GM08714 (cell line): ENCODE measurements around the gene ARL5C.

Experiments
- H3K4me3 ChIP-seq: fragments of 200-500 bp; sonication (Bioruptor generic); 2 replicates; pipeline ENCODE4 v1.5.1; 2014; ENCODE audit warnings: mild to moderate bottlenecking, low read length, inconsistent platforms
- ZNF274 ChIP-seq: IDR thresholded peaks from 2 replicates; pipeline ENCODE4 v1.6.1; 2012; ENCODE audit warnings: mild to moderate bottlenecking, low read depth, low read length

Gene ARL5C

DNA sequence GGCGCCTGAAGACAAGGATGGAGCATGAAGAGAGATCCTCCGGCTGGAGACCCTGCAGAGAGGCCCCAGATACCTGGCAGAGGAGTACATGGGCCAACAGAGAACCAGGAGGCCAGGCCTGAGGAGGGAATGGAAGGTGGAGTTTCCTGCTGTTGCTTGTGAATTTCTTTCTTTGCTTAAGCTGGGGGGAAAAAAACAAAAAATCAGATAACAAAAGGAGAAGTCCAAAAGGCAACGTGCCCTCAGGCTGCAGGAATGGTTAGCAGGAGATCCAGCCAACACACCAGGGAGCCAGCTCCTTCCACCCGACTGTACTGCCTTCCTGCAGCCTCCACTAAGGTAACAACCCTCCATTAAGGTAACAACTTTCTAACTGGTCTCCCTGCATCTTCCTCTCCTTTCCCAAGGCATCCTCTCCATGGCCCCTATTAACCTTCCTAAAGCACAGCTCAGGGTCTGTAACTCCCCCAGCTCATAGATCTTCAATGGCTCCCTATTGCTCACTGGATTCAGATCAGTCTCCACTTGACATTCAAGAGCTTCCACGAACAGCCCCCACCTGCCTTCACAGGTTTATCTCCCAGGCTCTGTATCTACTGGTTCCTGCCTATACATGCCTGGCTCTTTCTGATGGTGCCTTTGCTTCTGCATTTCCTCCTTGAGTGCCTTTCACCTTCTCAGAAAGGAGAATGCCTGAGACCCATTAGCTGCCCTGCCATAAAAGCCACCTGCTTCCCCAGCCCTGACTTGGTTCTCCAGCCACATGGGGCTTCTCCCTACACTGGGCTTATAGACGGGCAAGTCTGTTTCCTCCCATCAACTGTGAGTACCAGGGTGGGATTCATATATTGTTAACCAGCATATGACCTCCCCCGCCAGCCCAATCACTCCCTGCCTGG, 725 bp upstream of the ARL5C start:
- no peak overlapping the region for H3K4me3 ChIP-seq
- no peak for TF ChIP-seq ZNF274

DNA sequence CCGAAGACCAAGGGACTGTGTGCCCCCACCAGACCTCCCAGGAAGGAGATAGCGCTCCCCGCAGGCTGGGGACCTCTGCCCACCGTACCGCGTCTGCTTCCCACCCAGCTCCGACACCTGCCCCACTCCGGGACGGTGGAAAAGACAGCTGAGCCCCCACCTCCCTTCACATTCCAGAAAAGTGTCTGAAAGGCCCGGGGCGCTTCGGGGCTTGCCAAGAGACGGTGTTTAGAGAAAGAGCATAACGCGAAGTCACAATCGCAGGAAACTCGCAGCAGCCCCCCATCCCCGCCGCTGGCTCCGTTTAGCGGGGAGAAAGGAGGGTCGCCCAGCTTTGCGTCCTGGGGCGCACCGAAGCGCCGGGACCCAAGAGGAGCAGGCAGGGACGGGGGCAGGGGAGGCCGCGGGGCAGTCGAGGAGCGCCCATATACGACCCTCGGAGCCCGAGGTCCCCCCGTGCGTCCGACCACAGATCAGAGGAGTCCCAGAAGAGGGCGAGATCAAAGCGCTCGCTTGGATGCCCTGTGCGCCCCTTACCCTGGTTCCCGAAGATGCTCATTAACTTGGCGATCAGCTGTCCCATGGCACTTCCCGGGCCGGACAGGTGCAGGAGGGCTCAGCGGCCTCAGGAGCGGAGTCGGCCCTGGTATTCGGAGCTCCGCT, 652 bp downstream of the ARL5C start:
- TF ChIP-seq ZNF274: no peak
- peak overlapping the region; percentile 47; the same call in 1 of the 2 replicates for H3K4me3 ChIP-seq

DNA sequence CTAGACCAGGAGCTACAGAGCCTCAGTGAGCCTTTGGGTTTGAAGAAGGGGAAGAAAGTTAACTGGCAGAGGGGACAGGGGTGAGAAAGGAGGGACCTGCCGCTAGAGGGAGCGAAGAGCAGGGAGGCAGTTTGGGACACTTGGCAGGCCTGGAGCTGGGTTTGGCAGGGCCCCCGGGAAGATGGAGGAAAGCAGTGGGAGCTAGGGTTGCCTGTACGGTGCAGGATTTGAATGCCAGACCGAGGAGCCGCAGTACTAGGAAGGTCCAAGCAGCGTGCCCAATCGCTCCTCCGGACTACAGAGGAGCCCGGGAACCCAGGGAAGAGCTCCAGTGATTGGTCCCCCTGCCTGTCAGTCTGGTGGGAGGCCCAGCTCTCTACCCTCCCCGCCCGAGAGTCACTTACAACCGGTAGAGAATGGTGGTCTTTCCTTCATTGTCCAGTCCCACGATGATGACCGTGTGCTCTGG, 1.3 kb downstream of the ARL5C start:
- H3K4me3 ChIP-seq: peak overlapping the region; percentile 47; the same call in 1 of the 2 replicates
- no peak for TF ChIP-seq ZNF274

DNA sequence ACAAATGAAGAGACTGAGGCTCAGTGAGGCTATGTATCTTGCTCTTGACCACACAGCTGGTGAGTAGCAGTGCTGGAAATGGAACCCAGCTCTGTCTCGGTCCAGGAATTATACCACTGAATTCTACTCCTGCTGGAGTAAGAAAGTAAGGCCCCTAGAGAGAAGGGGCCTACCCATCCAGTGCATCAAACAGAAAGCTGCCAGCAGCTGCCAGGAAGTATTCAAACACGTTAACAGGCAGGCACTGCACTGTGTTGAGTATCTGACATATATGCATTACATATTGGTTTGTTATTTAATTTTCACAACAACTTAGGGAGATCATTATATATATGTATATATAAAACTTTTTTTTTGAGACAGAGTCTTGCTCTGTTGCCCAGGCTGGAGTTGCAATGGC, 4.0 kb downstream of the ARL5C start:
- TF ChIP-seq ZNF274: no peak
- no peak overlapping the region for H3K4me3 ChIP-seq

DNA sequence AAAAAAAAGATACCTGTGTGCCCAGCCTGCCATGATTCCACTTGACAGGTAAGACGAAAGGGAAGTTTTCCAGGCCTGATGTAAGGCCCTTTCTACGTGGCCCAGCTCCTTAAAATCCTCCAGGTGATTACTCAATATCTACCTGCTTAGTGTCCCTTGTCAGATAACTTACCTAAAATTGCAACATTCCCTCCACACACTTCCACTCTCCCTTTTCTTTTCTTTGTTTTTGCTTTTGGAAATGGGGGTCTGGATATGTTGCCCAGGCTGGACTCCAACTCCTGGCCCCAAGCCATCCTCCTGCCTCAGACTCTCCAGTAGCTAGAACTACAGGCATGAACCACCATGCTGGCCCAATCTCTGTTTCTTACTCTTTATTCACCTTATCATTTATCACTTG, 7.3 kb downstream of the ARL5C start:
- no peak for TF ChIP-seq ZNF274
- no peak overlapping the region for H3K4me3 ChIP-seq

DNA sequence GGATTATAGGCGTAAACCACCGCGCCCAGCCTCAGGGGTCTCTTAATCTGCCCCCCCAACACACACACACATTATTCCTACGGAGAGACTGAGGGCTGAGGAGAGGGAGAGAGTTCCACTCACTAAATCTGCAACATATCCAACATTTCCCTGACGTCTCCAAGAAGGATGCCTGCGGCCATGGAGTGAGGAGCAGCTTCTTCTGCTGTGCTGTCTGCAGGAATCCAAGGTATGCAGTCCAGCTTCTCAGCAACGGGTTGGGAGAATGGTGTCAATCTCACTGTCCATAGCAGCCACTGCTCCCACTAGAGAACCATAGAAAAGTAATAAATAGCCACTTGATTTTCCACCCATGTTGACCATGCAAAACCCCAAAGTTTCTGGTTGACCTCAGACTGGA, 9.5 kb downstream of the ARL5C start:
- TF ChIP-seq ZNF274: no peak
- no peak overlapping the region for H3K4me3 ChIP-seq

DNA sequence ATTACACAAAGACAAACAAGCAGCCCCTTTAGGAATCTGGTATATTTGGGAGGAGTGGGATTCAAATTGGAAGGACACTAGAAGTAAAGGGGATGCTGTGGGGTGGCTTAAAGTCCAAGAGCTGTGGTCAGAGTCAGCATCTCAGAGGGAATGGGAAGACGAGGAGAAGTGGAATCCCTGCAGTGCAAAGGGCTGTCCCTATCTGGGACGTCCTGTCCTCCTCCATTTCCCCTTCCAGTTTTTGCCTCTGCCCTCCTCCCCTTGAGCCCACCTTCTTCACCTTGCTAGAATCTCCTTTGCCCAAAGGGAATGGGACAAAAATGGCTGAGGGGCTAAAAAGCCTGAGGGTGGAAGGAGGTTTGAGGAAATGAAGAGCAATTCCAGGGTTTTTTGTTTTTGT, 10.3 kb downstream of the ARL5C start:
- TF ChIP-seq ZNF274: no peak
- no peak overlapping the region for H3K4me3 ChIP-seq

DNA sequence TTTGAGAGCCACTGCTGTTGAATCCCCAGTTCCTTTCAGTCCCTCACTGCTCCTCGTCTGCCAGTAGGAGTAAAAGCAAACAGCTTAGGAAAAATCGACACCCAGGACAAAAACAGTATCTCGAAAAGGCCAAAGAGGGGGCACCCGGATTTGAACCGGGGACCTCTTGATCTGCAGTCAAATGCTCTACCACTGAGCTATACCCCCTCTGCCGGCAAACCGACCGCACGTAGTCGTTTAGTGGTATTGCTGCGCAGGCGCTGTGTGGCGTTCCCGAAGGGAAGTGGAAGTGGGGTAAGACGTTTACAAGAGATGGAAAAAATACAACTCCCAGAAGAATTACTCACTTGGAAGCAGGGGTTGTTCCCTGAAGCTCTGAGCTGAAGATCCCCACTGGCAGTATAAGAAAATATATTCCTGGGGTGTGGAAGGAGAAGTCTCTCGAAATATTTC, 12.3 kb downstream of the ARL5C start:
- peak overlapping the region; percentile 90 for H3K4me3 ChIP-seq
- no peak for TF ChIP-seq ZNF274

DNA sequence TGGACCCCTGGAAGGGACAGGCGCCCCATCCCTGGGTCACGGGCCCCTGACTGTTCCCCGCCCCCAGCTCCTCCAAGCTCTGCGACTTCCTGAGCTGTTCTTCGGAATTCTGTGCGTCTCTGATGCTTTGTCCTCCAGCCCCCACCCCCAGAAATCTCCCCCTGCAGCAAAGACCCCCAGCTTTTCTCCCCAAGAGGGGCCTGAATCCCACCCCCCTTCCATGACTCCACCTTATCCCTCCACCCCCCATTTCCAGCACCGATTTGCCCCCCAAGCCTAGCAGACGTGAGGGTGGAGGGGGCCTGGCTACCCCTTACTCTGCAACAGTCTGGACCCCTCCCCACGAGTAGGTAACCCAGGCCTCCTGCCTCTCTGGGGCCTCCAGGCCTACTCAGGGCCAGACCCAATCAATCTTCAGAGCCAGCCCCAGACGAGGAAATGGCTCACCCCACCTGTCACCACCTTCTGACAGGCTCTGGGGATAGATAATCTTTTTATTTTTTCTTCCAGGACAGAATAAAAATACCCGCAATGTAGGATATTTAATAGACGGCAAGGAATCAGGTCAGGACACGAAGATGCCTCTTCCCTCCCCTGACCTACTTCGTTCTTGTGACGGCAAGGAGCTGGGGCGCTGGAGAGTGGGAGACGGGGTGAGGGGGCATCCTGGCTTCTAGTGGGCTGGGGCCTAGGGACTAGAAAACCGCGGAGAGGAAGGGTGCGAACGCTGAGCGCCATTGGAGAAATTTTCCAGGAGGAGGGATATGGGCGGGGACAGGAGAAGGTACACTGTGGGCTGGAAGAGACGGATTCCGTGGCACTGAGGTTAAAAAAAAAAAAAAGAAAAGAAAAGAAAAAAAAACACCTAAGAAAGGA, 13.8 kb downstream of the ARL5C start:
- no peak for TF ChIP-seq ZNF274

DNA sequence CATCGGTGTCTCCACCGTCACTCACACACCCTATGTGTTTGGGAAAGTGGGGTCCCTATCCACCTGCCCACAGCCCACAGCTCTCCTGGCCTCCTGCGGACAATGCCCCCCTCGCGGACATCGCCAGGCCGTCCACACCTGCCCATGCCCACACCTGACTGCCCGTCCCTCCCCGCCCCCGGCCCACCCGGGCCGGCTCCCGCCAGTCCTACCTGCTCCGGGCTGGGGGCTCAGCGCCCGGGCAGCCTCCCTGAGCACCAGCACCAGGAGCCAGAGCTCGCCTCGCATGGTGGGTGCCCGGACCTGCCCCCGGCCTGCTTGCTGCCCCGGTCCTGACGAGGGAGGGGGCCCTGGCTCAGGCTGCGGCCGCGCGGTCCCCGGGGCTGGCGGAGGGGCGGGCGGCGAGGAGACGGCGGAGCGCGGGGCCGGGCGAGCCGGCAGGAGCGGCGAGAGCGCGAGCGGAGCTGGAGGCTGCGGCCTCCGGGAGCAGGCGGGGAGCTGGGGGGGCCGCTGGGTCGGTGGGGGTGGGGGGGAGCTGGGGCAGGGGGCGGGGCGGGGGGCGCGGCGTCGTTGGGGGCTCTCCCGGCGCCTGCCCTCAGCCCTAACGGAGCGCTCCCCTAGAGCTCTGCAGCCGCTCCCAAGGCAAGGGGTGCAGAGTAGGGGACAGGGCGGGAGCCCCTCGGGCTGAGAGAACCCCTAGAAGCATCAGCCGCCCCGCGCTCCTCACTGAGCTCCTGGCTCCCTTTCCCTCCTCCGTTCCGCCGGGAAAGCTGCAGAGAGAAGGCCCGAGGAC, 14.6 kb downstream of the ARL5C start, which contains the start of gene PLXDC1:
Gene PLXDC1, minus strand, starts transcription at position 488 of the 793 bp plus-strand sequence. Its CDS starts 200 bp downstream, at position 288.
- no peak for TF ChIP-seq ZNF274
- H3K4me3 ChIP-seq: no peak within 1 kb of the TSS; the same call in 1 of the 2 replicates

More for the DNA sequence above, 13.8 kb downstream of the ARL5C start:
- peak overlapping the region; percentile 7; the same call in 1 of the 2 replicates for H3K4me3 ChIP-seq

DNA sequence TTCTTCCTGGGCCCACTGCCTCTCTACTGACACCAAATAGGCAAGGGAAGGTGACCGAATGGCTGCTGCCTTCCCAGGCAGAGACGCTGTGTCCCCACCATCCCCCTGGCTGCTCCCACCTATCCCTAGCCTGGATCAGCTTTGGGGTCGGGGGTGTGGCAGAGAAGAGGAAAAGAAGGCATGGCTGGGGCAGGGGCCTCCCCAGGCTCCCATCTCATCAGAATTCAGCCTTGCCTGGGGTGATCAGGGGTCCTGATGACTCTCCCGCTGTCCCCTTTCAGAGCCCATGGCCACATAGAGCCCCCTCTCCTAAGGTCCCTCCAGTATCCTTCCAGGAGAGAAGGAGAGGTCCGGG, 15.2 kb downstream of the ARL5C start:
- H3K4me3 ChIP-seq: no peak overlapping the region
- no peak for TF ChIP-seq ZNF274

DNA sequence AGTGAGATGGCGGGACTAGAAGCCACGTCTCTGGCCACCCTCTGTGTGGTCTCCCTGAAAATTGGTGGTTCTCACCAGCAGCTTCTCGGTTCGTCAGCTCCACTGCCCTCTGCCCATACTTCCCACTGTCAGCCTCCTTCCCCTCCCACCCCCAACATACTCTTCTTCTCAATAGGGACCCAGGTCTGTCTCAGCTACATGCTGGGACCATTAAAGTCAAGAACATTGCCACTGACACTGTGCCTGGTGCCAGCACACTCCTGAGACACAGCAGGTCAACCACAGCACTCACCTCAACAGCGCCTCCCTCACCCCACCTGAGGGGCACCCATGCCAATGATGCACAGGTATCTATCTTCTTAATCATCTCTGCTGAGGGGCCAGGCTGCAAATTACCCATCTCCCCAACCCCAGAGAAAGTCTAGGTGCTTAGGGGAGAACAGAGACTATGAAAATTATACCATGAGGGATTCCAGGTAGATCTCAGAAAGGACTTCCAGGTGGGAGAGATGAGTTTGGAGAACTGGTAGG, 15.8 kb downstream of the ARL5C start:
- no peak for TF ChIP-seq ZNF274
- H3K4me3 ChIP-seq: no peak overlapping the region
